ENCODE measurements around the gene GPR162. TPM values are rescaled to one million over a fixed set of nuclear protein-coding genes. Genes with fewer than 3 reads are reported as not detected.
A peak's percentile ranks its signal among the peaks of the same experiment; 100 is the strongest.

The GPR162 gene
- total RNA-seq, 1 experiment from 2014 or later = 2.4 TPM

DNA sequence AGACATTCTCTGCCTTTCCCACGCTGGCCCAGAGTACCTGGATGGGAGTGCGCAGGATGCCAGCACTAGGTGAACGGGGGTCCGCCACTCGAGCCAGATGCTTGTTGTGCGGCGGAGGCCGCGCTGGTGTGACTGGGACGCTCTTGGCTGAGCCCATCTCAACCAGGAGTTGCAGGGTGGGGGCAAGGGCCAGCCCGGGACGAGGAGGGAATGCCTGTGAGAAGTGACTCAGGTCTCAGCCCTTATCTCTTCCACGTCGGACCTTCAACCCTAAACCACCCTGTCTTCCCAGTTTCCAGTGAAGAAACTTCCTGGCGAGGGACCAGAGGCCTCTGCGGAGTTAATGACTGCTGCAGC is 29.2 kb downstream of the GPR162 start:
- no peaks in the 10 kb centered on the region for H3K27me3 ChIP-seq (ENCODE audit: insufficient read depth, low read depth)
- ChIA-PET POLR2A (ENCODE audit: unreplicated experiment) (interaction anchor here (0.6 to 3.1 kb wide), 7 partner anchors 18 to 760 kb away, joined by 3 to 31 read pairs (median 8); partner anchors contain the start of genes PTMS and SPSB2), CTCF (interaction anchor here (0.6 to 1.5 kb wide), 3 partner anchors 85 to 168 kb away, joined by 3 to 17 read pairs (median 4); partner anchors contain the start of genes LPCAT3 and PTMS)
- peak overlapping the region; percentile 86 for H3K4me2 ChIP-seq
- no peaks in the 10 kb centered on the region for H3K9me3 ChIP-seq (ENCODE audit: insufficient read depth, low read depth)
- H2AFZ ChIP-seq = peak overlapping the region; percentile 82
- H3K9me2 ChIP-seq (ENCODE audit: insufficient read depth) = no peaks in the 10 kb centered on the region
- peaks cover 10% of the 10 kb centered on the region; the same call in 1 of the 2 replicates for H4K20me1 ChIP-seq (ENCODE audit: insufficient read depth)
- H3F3A ChIP-seq (ENCODE audit: insufficient read depth, low read depth) = peaks cover 36% of the 10 kb centered on the region; the same call in 1 of the 2 replicates
- peaks cover 6% of the 10 kb centered on the region for H3K36me3 ChIP-seq (ENCODE audit: low read depth)
- H3K27ac ChIP-seq = no peak overlapping the region
- no peak for TF ChIP-seq EZH2 (IDR thresholded peaks at IDR 0.05; ENCODE audit: low read depth)
- H3K79me2 ChIP-seq (ENCODE audit: low read depth) = peaks cover 47% of the 10 kb centered on the region
- peaks cover 25% of the 10 kb centered on the region for H3K4me1 ChIP-seq (replicated peaks; ENCODE audit: insufficient read depth)
- no peak for DNase-seq
- H3K4me3 ChIP-seq = peak overlapping the region; percentile 83
- TSS peak; percentile 54 for BruUV-seq (replicated peaks)
- intact Hi-C loops (cut with micrococcal nuclease; ENCODE audit: unreplicated experiment) = loop anchor here (1.0 to 5.0 kb wide), 5 partner anchors 23 to 283 kb away; partner anchors contain the start of genes NOP2 and SPSB2

DNA sequence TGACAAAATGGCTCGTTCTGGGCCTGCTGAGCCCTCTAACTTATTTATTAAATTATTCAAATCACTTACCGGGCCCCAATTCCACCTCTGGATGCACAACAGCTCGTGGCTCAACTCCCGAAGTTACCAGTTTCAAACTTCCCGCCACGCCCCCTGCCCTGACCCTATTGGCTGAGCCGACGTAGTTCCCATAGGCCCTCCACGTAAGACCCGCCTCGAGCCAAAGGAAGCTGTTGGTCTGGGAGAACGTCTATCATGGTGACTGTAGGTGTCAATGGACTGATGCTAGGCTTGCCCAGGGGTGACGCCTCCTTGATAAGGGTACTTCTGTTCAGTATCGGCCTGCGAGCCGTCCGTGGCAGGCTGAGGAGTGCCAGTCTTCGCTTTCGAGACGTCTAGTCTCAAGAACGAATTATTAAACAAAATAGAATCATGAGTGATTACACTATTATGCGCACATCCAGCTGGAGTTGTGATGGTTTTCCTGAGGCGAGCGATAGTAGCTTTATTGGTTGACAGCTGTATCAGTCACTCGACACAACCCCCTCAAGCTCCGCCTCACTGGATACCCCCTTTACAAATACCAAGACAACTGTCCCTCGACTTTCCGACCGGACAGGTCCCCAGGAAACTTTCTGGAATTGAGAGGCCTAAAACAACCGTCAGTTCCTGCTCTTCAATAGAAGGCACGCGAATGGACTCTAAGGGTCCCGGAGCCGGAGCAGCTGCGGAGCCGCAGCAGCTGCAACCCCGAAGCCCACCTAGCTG is 29.7 kb downstream of the GPR162 start, which contains the start of gene CDCA3:
TSS of gene CDCA3 (minus strand) at position 134 of the 768 bp plus-strand sequence. CDS start 334 bp downstream, outside the sequence.
- peaks cover 31% of the 10 kb centered on the region; the same call in 1 of the 2 replicates for H3F3A ChIP-seq (ENCODE audit: insufficient read depth, low read depth)
- peak within 1 kb of the TSS; percentile 91 for H2AFZ ChIP-seq
- peak within 1 kb of the TSS; percentile 69 for H3K27ac ChIP-seq
- peaks cover 48% of the 10 kb centered on the region for H3K79me2 ChIP-seq (ENCODE audit: low read depth)
- POLR2A ChIA-PET (ENCODE audit: unreplicated experiment) = interaction anchor here (0.5 to 3.1 kb wide), 16 partner anchors 18 to 761 kb away, joined by 3 to 31 read pairs (median 5); partner anchors contain the start of genes GAPDH, LPCAT3, PTMS and SPSB2
- no peaks in the 10 kb centered on the region for H3K27me3 ChIP-seq (ENCODE audit: insufficient read depth, low read depth)
- no peaks in the 10 kb centered on the region for H3K9me2 ChIP-seq (ENCODE audit: insufficient read depth)
- BruUV-seq (replicated peaks) = no TSS peak
- H3K4me2 ChIP-seq = peak within 1 kb of the TSS; percentile 86
- peaks cover 10% of the 10 kb centered on the region for H3K36me3 ChIP-seq (ENCODE audit: low read depth)
- CTCF ChIA-PET = interaction anchor here (0.6 to 2.0 kb wide), 10 partner anchors 15 to 167 kb away, joined by 3 to 17 read pairs (median 4); partner anchors contain the start of genes COPS7A, LPCAT3, MLF2 and PTMS
- H3K4me3 ChIP-seq = peak within 1 kb of the TSS; percentile 83
- H4K20me1 ChIP-seq (ENCODE audit: insufficient read depth) = peaks cover 10% of the 10 kb centered on the region; the same call in 1 of the 2 replicates
- H3K9me3 ChIP-seq (ENCODE audit: insufficient read depth, low read depth) = no peaks in the 10 kb centered on the region
- intact Hi-C loops (cut with micrococcal nuclease; ENCODE audit: unreplicated experiment) = loop anchor here (1.0 to 5.0 kb wide), 5 partner anchors 22 to 284 kb away; partner anchors contain the start of genes NOP2 and SPSB2
- TF ChIP-seq, protein P1, sequence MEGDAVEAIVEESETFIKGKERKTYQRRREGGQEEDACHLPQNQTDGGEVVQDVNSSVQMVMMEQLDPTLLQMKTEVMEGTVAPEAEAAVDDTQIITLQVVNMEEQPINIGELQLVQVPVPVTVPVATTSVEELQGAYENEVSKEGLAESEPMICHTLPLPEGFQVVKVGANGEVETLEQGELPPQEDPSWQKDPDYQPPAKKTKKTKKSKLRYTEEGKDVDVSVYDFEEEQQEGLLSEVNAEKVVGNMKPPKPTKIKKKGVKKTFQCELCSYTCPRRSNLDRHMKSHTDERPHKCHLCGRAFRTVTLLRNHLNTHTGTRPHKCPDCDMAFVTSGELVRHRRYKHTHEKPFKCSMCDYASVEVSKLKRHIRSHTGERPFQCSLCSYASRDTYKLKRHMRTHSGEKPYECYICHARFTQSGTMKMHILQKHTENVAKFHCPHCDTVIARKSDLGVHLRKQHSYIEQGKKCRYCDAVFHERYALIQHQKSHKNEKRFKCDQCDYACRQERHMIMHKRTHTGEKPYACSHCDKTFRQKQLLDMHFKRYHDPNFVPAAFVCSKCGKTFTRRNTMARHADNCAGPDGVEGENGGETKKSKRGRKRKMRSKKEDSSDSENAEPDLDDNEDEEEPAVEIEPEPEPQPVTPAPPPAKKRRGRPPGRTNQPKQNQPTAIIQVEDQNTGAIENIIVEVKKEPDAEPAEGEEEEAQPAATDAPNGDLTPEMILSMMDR (conservative IDR thresholded peaks at IDR 0.05) = no peak
- TF ChIP-seq EZH2 (IDR thresholded peaks at IDR 0.05; ENCODE audit: low read depth) = no peak
- peaks cover 25% of the 10 kb centered on the region for H3K4me1 ChIP-seq (replicated peaks; ENCODE audit: insufficient read depth)
- peak; percentile 97 to 99 for DNase-seq

DNA sequence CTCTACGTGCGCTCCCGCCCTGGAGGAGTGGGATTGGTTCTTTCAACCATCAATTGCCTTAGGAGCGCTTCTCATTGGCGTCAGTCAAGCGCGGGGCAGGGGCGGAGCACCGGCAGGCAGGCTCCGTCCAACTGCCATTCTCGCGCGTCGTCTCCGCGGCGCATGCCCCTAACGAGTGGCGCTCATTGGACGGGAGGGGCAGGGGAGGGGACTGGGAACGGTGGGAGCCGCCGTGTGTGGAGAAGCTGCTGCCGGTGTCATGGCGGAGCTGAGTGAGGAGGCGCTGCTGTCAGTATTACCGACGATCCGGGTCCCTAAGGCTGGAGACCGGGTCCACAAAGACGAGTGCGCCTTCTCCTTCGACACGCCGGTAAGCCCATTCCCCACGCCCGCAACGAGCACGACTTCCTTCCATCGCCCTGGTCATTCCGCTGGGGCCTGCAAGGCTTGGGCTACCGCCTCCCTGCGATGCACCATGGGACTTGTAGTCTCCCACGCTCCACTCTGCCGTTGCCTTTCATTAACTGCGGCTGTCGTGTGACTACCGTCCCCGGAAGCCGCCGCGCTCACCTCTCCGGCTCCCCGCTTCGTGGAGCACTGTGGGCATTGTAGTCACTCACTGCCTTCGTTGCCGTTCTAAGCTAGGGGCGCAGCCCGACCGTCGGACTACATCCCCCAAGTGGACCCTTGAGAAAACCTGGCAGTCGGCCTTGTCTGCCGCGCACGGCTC is 30.5 kb downstream of the GPR162 start, which contains the start of gene USP5:
TSS of gene USP5 (plus strand) at position 230 of the 730 bp plus-strand sequence. CDS start at position 260, 30 bp downstream.
- peaks cover 48% of the 10 kb centered on the region for H3K79me2 ChIP-seq (ENCODE audit: low read depth)
- POLR2A ChIA-PET (ENCODE audit: unreplicated experiment) = interaction anchor here (0.5 to 3.1 kb wide), 18 partner anchors 16 to 801 kb away, joined by 3 to 31 read pairs (median 4); partner anchors contain the start of genes C12orf57, COPS7A, LPCAT3 and PTMS
- H3K9me2 ChIP-seq (ENCODE audit: insufficient read depth) = no peaks in the 10 kb centered on the region

More for the DNA sequence above, 30.5 kb downstream of the GPR162 start, which contains the start of gene USP5:
- peak within 1 kb of the TSS; percentile 69 for H3K27ac ChIP-seq
- peak; percentile 99 to 100 for DNase-seq
- H3K4me1 ChIP-seq (replicated peaks; ENCODE audit: insufficient read depth) = peaks cover 25% of the 10 kb centered on the region
- H4K20me1 ChIP-seq (ENCODE audit: insufficient read depth) = peaks cover 10% of the 10 kb centered on the region; the same call in 1 of the 2 replicates
- H3K27me3 ChIP-seq (ENCODE audit: insufficient read depth, low read depth) = no peaks in the 10 kb centered on the region
- peak within 1 kb of the TSS; percentile 83 for H3K4me3 ChIP-seq
- peak within 1 kb of the TSS; percentile 91 for H2AFZ ChIP-seq
- peak within 1 kb of the TSS; percentile 96 for H3K4me2 ChIP-seq
- no TSS peak for BruUV-seq (replicated peaks)
- H3F3A ChIP-seq (ENCODE audit: insufficient read depth, low read depth) = peaks cover 24% of the 10 kb centered on the region; the same call in 1 of the 2 replicates
- H3K36me3 ChIP-seq (ENCODE audit: low read depth) = peaks cover 14% of the 10 kb centered on the region
- no peak for TF ChIP-seq EZH2 (IDR thresholded peaks at IDR 0.05; ENCODE audit: low read depth)
- TF ChIP-seq, protein P1 (conservative IDR thresholded peaks at IDR 0.05) = no peak
- intact Hi-C loops (cut with micrococcal nuclease; ENCODE audit: unreplicated experiment) = loop anchor here (1.0 to 5.0 kb wide), 11 partner anchors 15 to 285 kb away; partner anchors contain the start of genes LRRC23, MLF2, NOP2 and PTMS
- no peaks in the 10 kb centered on the region for H3K9me3 ChIP-seq (ENCODE audit: insufficient read depth, low read depth)
- CTCF ChIA-PET = interaction anchor here (0.6 to 2.0 kb wide), 14 partner anchors 16 to 294 kb away, joined by 3 to 17 read pairs (median 6); partner anchors contain the start of genes MLF2, PTMS, SPSB2 and ZNF384

Measured in PC-9 (cell line).